ENCODE measurements around the gene NXPE4. TPM values are rescaled to one million over a fixed set of nuclear protein-coding genes. Genes with fewer than 3 reads are reported as not detected.

Gene NXPE4
- total RNA-seq, 2 experiments from 2014 or later = not detected

- ChIA-PET CTCF (no interaction called here), POLR2A (no interaction called here)
- Mint-ChIP-seq H3K27me3 (no peaks in the 10 kb centered on the region), H3K27ac (no peak overlapping the region), H3K36me3 (ENCODE audit: low read depth) (no peaks in the 10 kb centered on the region), H3K4me1 (no peaks in the 10 kb centered on the region), H3K9me3 (no peaks in the 10 kb centered on the region), H3K4me3 (no peak overlapping the region)
- no peak for DNase-seq
These were observed 30.8 kb downstream of the NXPE4 start for GRCh38 chr11:114564831-114565230.

DNA sequence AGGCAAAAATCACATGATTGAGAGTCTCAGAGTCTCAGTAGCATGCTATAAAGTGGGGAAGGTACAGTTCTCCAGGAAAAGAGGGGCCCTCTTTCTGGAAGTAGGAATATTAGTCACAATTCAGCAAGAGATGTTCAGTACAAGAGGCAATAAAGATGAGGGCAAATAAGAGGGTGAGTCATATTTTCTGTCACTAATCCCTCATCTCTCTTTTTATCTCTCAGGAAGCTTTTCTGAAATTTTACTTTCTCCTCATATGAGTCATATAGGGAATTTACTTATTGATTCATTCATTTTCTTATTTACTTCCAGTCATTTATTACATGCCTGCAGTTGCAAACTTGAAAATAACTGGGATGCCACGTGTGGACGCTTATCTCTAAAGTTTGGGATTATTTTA is 32.5 kb downstream of the NXPE4 start:
- Mint-ChIP-seq H3K27me3 (no peaks in the 10 kb centered on the region), H3K27ac (no peak overlapping the region), H3K4me1 (no peaks in the 10 kb centered on the region), H3K9me3 (no peaks in the 10 kb centered on the region), H3K4me3 (no peak overlapping the region), H3K36me3 (ENCODE audit: low read depth) (no peaks in the 10 kb centered on the region)
- CTCF ChIA-PET = no interaction called here
- POLR2A ChIA-PET = no interaction called here
- no peak for DNase-seq

DNA sequence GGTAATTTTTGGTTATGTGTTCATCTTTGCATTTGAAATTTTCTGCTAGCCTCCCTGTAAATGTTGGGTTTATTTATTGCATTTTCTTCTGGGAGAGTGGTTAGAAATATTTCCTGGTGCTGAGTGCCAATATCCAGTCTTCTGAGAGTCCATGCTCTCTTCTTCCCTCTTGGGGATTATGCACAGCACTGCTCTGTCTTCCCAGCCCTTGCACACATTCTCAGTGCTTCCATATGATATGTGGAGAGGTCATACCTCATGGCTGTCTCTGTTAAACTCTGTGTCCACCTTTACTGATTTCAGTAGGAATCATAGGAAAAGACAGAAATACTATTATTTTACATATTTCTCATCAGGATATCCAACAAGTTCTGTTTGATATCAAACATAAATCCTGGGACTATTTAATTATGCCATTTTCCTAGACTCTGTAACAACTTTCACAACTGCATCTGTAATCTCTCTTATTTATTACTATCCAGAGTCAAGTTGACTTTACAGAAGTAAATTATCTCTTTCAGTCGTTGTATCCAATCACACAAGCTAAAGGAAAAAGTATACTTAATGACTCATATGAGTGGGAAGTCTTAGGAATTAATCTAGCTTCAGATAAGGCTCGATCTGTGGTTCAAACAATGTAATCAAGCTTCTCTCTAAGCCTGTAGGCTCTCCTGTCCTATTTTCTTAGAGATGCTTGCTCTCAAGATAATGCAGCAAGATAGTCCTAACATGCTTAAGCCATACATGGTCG is 33.2 kb downstream of the NXPE4 start:
- Mint-ChIP-seq H3K27ac (no peak overlapping the region), H3K4me1 (no peaks in the 10 kb centered on the region), H3K9me3 (no peaks in the 10 kb centered on the region), H3K27me3 (no peaks in the 10 kb centered on the region), H3K36me3 (ENCODE audit: low read depth) (no peaks in the 10 kb centered on the region), H3K4me3 (no peak overlapping the region)
- no peak for DNase-seq
- POLR2A ChIA-PET = no interaction called here
- CTCF ChIA-PET = no interaction called here

GRCh38 chr11:114559425-114560310 is 35.9 kb downstream of the NXPE4 start, which contains the start of gene NXPE1:
TSS of gene NXPE1 (minus strand) at chr11:114559881. CDS start at chr11:114551201, 8,680 bp downstream.
- no peaks in the 10 kb centered on the region for H3K27me3 Mint-ChIP-seq
- H3K4me1 Mint-ChIP-seq = no peaks in the 10 kb centered on the region
- H3K36me3 Mint-ChIP-seq (ENCODE audit: low read depth) = no peaks in the 10 kb centered on the region
- H3K9me3 Mint-ChIP-seq = no peaks in the 10 kb centered on the region
- ChIA-PET CTCF (no interaction called here), POLR2A (no interaction called here)
- H3K4me3 Mint-ChIP-seq = no peak within 1 kb of the TSS
- H3K27ac Mint-ChIP-seq = no peak within 1 kb of the TSS
- no peak for DNase-seq

- DNase-seq = no peak
- ChIA-PET CTCF (interaction anchor here (0.6 kb wide), 1 partner anchor 826 kb away, joined by 3 read pairs; no protein-coding TSS in a partner anchor), POLR2A (no interaction called here)
- no peaks in the 10 kb centered on the region for H3K36me3 Mint-ChIP-seq (ENCODE audit: low read depth)
- no peak overlapping the region for H3K27ac Mint-ChIP-seq
- H3K4me1 Mint-ChIP-seq = no peaks in the 10 kb centered on the region
- no peaks in the 10 kb centered on the region for H3K9me3 Mint-ChIP-seq
- H3K4me3 Mint-ChIP-seq = no peak overlapping the region
- H3K27me3 Mint-ChIP-seq = no peaks in the 10 kb centered on the region
These were observed 39.5 kb downstream of the NXPE4 start for GRCh38 chr11:114556135-114556534.

DNA sequence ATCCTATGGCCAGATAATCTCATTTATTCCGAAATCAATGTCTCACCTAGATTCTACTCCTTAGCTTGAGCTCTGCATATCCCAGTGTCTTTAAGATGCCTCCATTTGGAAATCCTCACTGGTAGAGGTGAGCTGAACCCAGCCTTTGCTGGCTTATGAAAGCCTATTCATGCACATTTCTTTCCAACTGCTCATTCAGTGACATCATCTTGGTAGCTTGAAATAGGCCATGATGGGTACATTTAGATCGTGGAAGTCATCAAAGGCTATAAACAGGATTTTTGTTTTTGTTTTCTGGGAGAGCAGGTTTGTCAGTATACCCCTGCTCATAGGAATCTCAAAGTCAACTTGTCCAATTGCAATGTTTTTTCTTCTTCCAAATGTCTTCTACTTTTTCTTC is 41.9 kb downstream of the NXPE4 start:
- H3K27me3 Mint-ChIP-seq = peaks cover 2% of the 10 kb centered on the region
- ChIA-PET POLR2A (no interaction called here), CTCF (no interaction called here)
- no peaks in the 10 kb centered on the region for H3K9me3 Mint-ChIP-seq
- no peak for DNase-seq
- H3K27ac Mint-ChIP-seq = no peak overlapping the region
- no peaks in the 10 kb centered on the region for H3K36me3 Mint-ChIP-seq (ENCODE audit: low read depth)
- no peaks in the 10 kb centered on the region for H3K4me1 Mint-ChIP-seq
- no peak overlapping the region for H3K4me3 Mint-ChIP-seq

GRCh38 chr11:114551060-114551459 is 44.5 kb downstream of the NXPE4 start:
- Mint-ChIP-seq H3K4me1 (no peaks in the 10 kb centered on the region), H3K27me3 (peaks cover 2% of the 10 kb centered on the region), H3K9me3 (no peaks in the 10 kb centered on the region), H3K4me3 (no peak overlapping the region), H3K27ac (no peak overlapping the region), H3K36me3 (ENCODE audit: low read depth) (no peaks in the 10 kb centered on the region)
- ChIA-PET CTCF (no interaction called here), POLR2A (no interaction called here)
- DNase-seq = no peak

- no peak for DNase-seq
- Mint-ChIP-seq H3K27ac (no peak overlapping the region), H3K4me1 (no peaks in the 10 kb centered on the region), H3K27me3 (peaks cover 2% of the 10 kb centered on the region), H3K9me3 (peaks cover 8% of the 10 kb centered on the region), H3K4me3 (no peak overlapping the region), H3K36me3 (ENCODE audit: low read depth) (no peaks in the 10 kb centered on the region)
- CTCF ChIA-PET = no interaction called here
- POLR2A ChIA-PET = no interaction called here
These were observed 69.9 kb downstream of the NXPE4 start for GRCh38 chr11:114525682-114526081.

DNA sequence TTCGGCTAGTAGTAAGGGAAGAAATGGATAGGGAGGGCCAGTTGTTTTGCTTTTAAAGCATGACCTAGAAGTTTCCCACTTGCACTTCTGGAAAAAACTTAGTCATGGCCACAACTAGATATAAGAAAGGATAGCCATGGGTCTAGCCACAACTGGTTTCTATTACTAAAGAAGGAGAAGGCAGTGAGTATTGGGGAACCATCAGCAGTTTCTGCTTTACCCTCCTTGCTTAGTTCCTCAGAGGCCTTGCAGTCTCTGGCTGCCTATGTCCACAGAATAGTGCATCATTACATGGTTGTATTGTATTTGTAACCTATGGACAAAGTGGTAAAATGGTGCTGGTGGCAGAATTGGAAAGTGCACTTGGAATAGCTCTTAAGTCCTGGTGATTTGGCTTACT is 71.5 kb downstream of the NXPE4 start:
- H3K27me3 Mint-ChIP-seq = peaks cover 2% of the 10 kb centered on the region
- no peak overlapping the region for H3K4me3 Mint-ChIP-seq

GRCh38 chr11:114522818-114523217 is 72.8 kb downstream of the NXPE4 start:
- Mint-ChIP-seq H3K9me3 (peaks cover 8% of the 10 kb centered on the region), H3K4me3 (no peak overlapping the region), H3K4me1 (no peaks in the 10 kb centered on the region), H3K27me3 (peaks cover 2% of the 10 kb centered on the region), H3K36me3 (ENCODE audit: low read depth) (no peaks in the 10 kb centered on the region), H3K27ac (no peak overlapping the region)
- CTCF ChIA-PET = no interaction called here
- POLR2A ChIA-PET = no interaction called here
- no peak for DNase-seq

More for the DNA sequence above, 71.5 kb downstream of the NXPE4 start:
- ChIA-PET CTCF (no interaction called here), POLR2A (no interaction called here)
- H3K36me3 Mint-ChIP-seq (ENCODE audit: low read depth) = no peaks in the 10 kb centered on the region
- no peak overlapping the region for H3K27ac Mint-ChIP-seq
- no peaks in the 10 kb centered on the region for H3K4me1 Mint-ChIP-seq
- H3K9me3 Mint-ChIP-seq = peaks cover 8% of the 10 kb centered on the region
- DNase-seq = no peak

Other genes starting within 250 kb of the NXPE4 start
- 1 to 10 TPM; 6.7 to 7.4 TPM for gene C11orf71, start 195.3 kb downstream of the NXPE4 start, total RNA-seq
- gene RBM7, start 195.1 kb downstream of the NXPE4 start, total RNA-seq = 10 to 100 TPM; 34.2 to 49.7 TPM
- 10 to 100 TPM; 73.4 to 77.7 TPM for gene REXO2, start 156.3 kb downstream of the NXPE4 start, total RNA-seq
- gene NXPE1, start 35.9 kb downstream of the NXPE4 start, total RNA-seq = not detected
- gene NXPE2, start 82.7 kb upstream of the NXPE4 start, total RNA-seq = not detected